A673 (cell line): ENCODE measurements around the gene LGALS16. TPM values are rescaled to one million over a fixed set of nuclear protein-coding genes. Genes with fewer than 3 reads are reported as not detected.
"Not testable (repeated sequence)": the region's sequence is repeated elsewhere in the genome, so short reads cannot be mapped to it uniquely, and the experiment has no call there.

Source experiments
- BruUV-seq: library from RNA; stranded (reverse); fragments of 400-500 nt; replicated peaks from 2 replicates; lab custom pipeline; 2021; lab: Mats Ljungman, UMichigan
- CTCF ChIA-PET: fragments of 300-600 bp; sonication (Branson Sonifier 250); formaldehyde crosslinking; loops from one replicate; lab custom pipeline; 2022; ENCODE audit warnings: antibody characterized with exemption; lab: Charles Lee
- POLR2A ChIA-PET: fragments of 300-600 bp; sonication (Branson Sonifier 250); formaldehyde crosslinking; loops from one replicate; lab custom pipeline; 2022; ENCODE audit warnings: antibody characterized with exemption; ENCODE audit not compliant: low non-redundant PET; lab: Charles Lee
- DNase-seq: peaks from one replicate; pipeline ENCODE4 v3.0.0-alpha.2; 2015; ENCODE audit warnings: low spot score
- H3K27ac ChIP-seq: fragments of 200-600 bp; sonication (generic); 2 replicates; pipeline ENCODE4 v1.5.1; 2016; ENCODE audit warnings: mixed run types, low read depth, mild to moderate bottlenecking, mixed read lengths, antibody characterized with exemption, low read length; ENCODE audit not compliant: poor library complexity, severe bottlenecking
- H3K27me3 ChIP-seq: fragments of 200-600 bp; sonication (generic); replicated peaks from 2 replicates; pipeline ENCODE4 v1.6.1; 2017; ENCODE audit warnings: mixed run types, low read depth, mild to moderate bottlenecking, mixed read lengths, antibody characterized with exemption, low read length; ENCODE audit not compliant: insufficient read depth, poor library complexity
- H3K36me3 ChIP-seq: fragments of 200-600 bp; sonication (generic); 2 replicates; pipeline ENCODE4 v1.6.1; 2016; ENCODE audit warnings: mixed run types, mild to moderate bottlenecking, mixed read lengths, antibody characterized with exemption, low read length; ENCODE audit not compliant: insufficient read depth, poor library complexity, severe bottlenecking
- H3K4me1 ChIP-seq: fragments of 200-600 bp; sonication (generic); 2 replicates; pipeline ENCODE4 v1.6.1; 2017; ENCODE audit warnings: mixed run types, mild to moderate bottlenecking, mixed read lengths, antibody characterized with exemption, low read length; ENCODE audit not compliant: insufficient read depth, poor library complexity, severe bottlenecking
- H3K4me3 ChIP-seq: fragments of 200-600 bp; sonication (generic); 2 replicates; pipeline ENCODE4 v1.5.1; 2016; ENCODE audit warnings: low read depth, mixed run types, mild to moderate bottlenecking, mixed read lengths, low read length; ENCODE audit not compliant: poor library complexity, severe bottlenecking
- H3K9me3 ChIP-seq: fragments of 200-600 bp; sonication (generic); 2 replicates; pipeline ENCODE4 v1.6.1; 2016; ENCODE audit warnings: mixed run types, low read depth, mild to moderate bottlenecking, mixed read lengths, antibody characterized with exemption, low read length; ENCODE audit not compliant: poor library complexity, severe bottlenecking
- CTCF ChIP-seq: fragments of 300-800, 200-600 bp; sonication (generic); conservative IDR thresholded peaks from 2 replicates; pipeline ENCODE4 v1.5.1; 2017; ENCODE audit warnings: low read depth, mild to moderate bottlenecking, antibody characterized with exemption, low read length, moderate library complexity, mixed read lengths
- EZH2 ChIP-seq: fragments of 200-600 bp; sonication (generic); IDR thresholded peaks from 2 replicates; pipeline ENCODE4 v1.6.1; 2017; ENCODE audit warnings: borderline replicate concordance, low read depth, mild to moderate bottlenecking, mixed read lengths, antibody characterized with exemption, low read length; ENCODE audit not compliant: poor library complexity, severe bottlenecking
- intact Hi-C: fragments of 100-400 bp; cut with micrococcal nuclease; formaldehyde crosslinking; loops from one replicate; pipeline ENCODE4 v1.10.0; 2022; ENCODE audit not compliant: unreplicated experiment
- total RNA-seq: library from RNA; stranded (reverse); gene quantifications from 2 replicates; pipeline ENCODE4 v1.2.3, GENCODE V29; 2021

The LGALS16 gene
- total RNA-seq, 1 experiment from 2014 or later: not detected

- intact Hi-C loops: no loop called here
- H3K4me1 ChIP-seq: no peaks in the 10 kb centered on the region
- H3K27ac ChIP-seq: no peak overlapping the region
- no peaks in the 10 kb centered on the region for H3K36me3 ChIP-seq
- H3K27me3 ChIP-seq: peaks cover 14% of the 10 kb centered on the region
- ChIA-PET CTCF (no interaction called here), POLR2A (no interaction called here)
- TF ChIP-seq CTCF (no peak), EZH2 (no peak)
- no peak for DNase-seq
- BruUV-seq: no TSS peak
- H3K9me3 ChIP-seq: no peaks in the 10 kb centered on the region
- H3K4me3 ChIP-seq: no peak overlapping the region
Measured at GRCh38 chr19:39613597-39613996, 42.1 kb upstream of the LGALS16 start.

- Histone ChIP-seq H3K9me3 (no peaks in the 10 kb centered on the region), H3K4me1 (no peaks in the 10 kb centered on the region), H3K36me3 (no peaks in the 10 kb centered on the region), H3K27ac (no peak overlapping the region), H3K27me3 (peaks cover 11% of the 10 kb centered on the region), H3K4me3 (no peak overlapping the region)
- intact Hi-C loops: no loop called here
- ChIA-PET POLR2A (no interaction called here), CTCF (no interaction called here)
- BruUV-seq: no TSS peak
- DNase-seq: no peak
- TF ChIP-seq EZH2 (no peak), CTCF (no peak)
Measured at GRCh38 chr19:39617745-39618144, 38.0 kb upstream of the LGALS16 start.

- intact Hi-C loops: no loop called here
- TF ChIP-seq CTCF: no peak
- no peak for TF ChIP-seq EZH2
- CTCF ChIA-PET: no interaction called here
- no peak overlapping the region for H3K4me3 ChIP-seq
- POLR2A ChIA-PET: no interaction called here
- no peaks in the 10 kb centered on the region for H3K9me3 ChIP-seq
- no TSS peak for BruUV-seq
- DNase-seq: no peak
- H3K4me1 ChIP-seq: no peaks in the 10 kb centered on the region
- H3K27ac ChIP-seq: no peak overlapping the region
- H3K36me3 ChIP-seq: no peaks in the 10 kb centered on the region
- H3K27me3 ChIP-seq: peaks cover 40% of the 10 kb centered on the region
Measured at GRCh38 chr19:39623946-39624345, 31.8 kb upstream of the LGALS16 start.

- H3K27me3 ChIP-seq: peaks cover 49% of the 10 kb centered on the region
- DNase-seq, H3K27ac ChIP-seq, H3K4me3 ChIP-seq, BruUV-seq, intact Hi-C loops, H3K9me3 ChIP-seq, H3K4me1 ChIP-seq, POLR2A ChIA-PET, H3K36me3 ChIP-seq: not testable (repeated sequence)
- CTCF ChIA-PET: interaction anchor here (0.5 kb wide), 1 partner anchor 76 kb away, joined by 6 read pairs; no protein-coding TSS in a partner anchor
Measured at GRCh38 chr19:39627631-39628030, 28.1 kb upstream of the LGALS16 start.
